Panc1 (cell line): ENCODE measurements around the gene PTPRK. TPM values are rescaled to one million over a fixed set of nuclear protein-coding genes. Genes with fewer than 3 reads are reported as not detected.
A peak's percentile ranks its signal among the peaks of the same experiment; 100 is the strongest.

Experiments
- ATAC-seq: fragments of 200-7000 bp; cut with Tn5 transposase; 2 replicates; pipeline ENCODE4 v1.9.1; 2020; ENCODE audit warnings: mild to moderate bottlenecking, moderate library complexity
- BruUV-seq: library from RNA; stranded (reverse); fragments of 400-500 nt; replicated peaks from 2 replicates; lab custom pipeline; 2021; lab: Mats Ljungman, UMichigan
- CTCF ChIA-PET: fragments of 300-600 bp; sonication (Branson Sonifier 250); formaldehyde crosslinking; loops from one replicate; lab custom pipeline; 2022; ENCODE audit warnings: antibody characterized with exemption; lab: Charles Lee
- POLR2A ChIA-PET: fragments of 300-600 bp; sonication (Branson Sonifier 250); formaldehyde crosslinking; loops from one replicate; lab custom pipeline; 2022; ENCODE audit warnings: antibody characterized with exemption; lab: Charles Lee
- DNase-seq: peaks from one replicate; pipeline ENCODE4 v3.0.0-alpha.2; 2010; ENCODE audit warnings: low read depth, low spot score
- H3K27ac ChIP-seq: 2 replicates; pipeline ENCODE4 v1.5.1; 2011; ENCODE audit warnings: mild to moderate bottlenecking, low read length, inconsistent platforms
- H3K27me3 ChIP-seq: fragments of 200-500 bp; sonication (Bioruptor generic); 2 replicates; pipeline ENCODE4 v1.6.0; 2014; ENCODE audit warnings: low read length, inconsistent platforms; ENCODE audit not compliant: control insufficient read depth, insufficient read depth
- H3K36me3 ChIP-seq: fragments of 200-500 bp; sonication (Bioruptor generic); 2 replicates; pipeline ENCODE4 v1.5.1; 2014; ENCODE audit warnings: inconsistent platforms, mild to moderate bottlenecking, low read length, moderate library complexity; ENCODE audit not compliant: control insufficient read depth, insufficient read depth
- H3K4me1 ChIP-seq: 2 replicates; pipeline ENCODE4 v1.5.1; 2011; ENCODE audit warnings: inconsistent platforms, mild to moderate bottlenecking, low read length, moderate library complexity; ENCODE audit not compliant: control insufficient read depth, insufficient read depth
- H3K4me3 ChIP-seq, 2 experiments: 2 replicates each; pipeline ENCODE4 v1.5.1; 2011 to 2012; ENCODE audit warnings: low read depth in 2 of 2, low read length in 2 of 2, mild to moderate bottlenecking in 2 of 2, inconsistent platforms in 1 of 2, moderate library complexity in 1 of 2
- H3K9me3 ChIP-seq: fragments of 200-500 bp; sonication (Bioruptor generic); 2 replicates; pipeline ENCODE4 v1.5.1; 2014; ENCODE audit warnings: low read depth, mild to moderate bottlenecking, inconsistent platforms, low read length, moderate library complexity; ENCODE audit not compliant: control insufficient read depth, insufficient read depth
- CTCF ChIP-seq: fragments of 450-650 bp; IDR thresholded peaks from 2 replicates; pipeline ENCODE4 v1.5.1; 2017; ENCODE audit warnings: mild to moderate bottlenecking
- POLR2AphosphoS5 ChIP-seq: IDR thresholded peaks from 2 replicates; pipeline ENCODE4 v1.6.1; 2012; ENCODE audit warnings: mild to moderate bottlenecking, low read depth, low read length, moderate library complexity
- REST ChIP-seq, 2 experiments: IDR thresholded peaks; 2 replicates each; pipeline ENCODE4 v1.6.1; 2011 to 2012; ENCODE audit warnings: low read depth in 2 of 2, control low read depth in 1 of 2, low read length in 1 of 2, mild to moderate bottlenecking in 1 of 2, moderate library complexity in 1 of 2; ENCODE audit not compliant: insufficient read depth in 1 of 2
- SIN3A ChIP-seq: IDR thresholded peaks from 2 replicates; pipeline ENCODE4 v1.6.1; 2012; ENCODE audit warnings: low read depth, mild to moderate bottlenecking, low read length, moderate library complexity, borderline replicate concordance; ENCODE audit not compliant: insufficient read depth
- TCF7L2 ChIP-seq: IDR thresholded peaks from 2 replicates; pipeline ENCODE4 v1.6.1; 2011; ENCODE audit warnings: mild to moderate bottlenecking, low read depth, low read length, inconsistent platforms
- in situ Hi-C: cut with HindIII; loops from 2 replicates; pipeline ENCODE4 v1.10.0; 2016; ENCODE audit warnings: low sequenced_read_pairs, low pct_unique_long_range_greater_than_20kb
- intact Hi-C: fragments of 100-400 bp; cut with micrococcal nuclease; formaldehyde crosslinking; loops from one replicate; pipeline ENCODE4 v1.10.0; 2022; ENCODE audit not compliant: unreplicated experiment
- total RNA-seq: library from RNA; stranded (reverse); gene quantifications from one replicate; pipeline ENCODE4 v1.2.1, GENCODE V29; 2021; ENCODE audit not compliant: unreplicated experiment

The PTPRK gene
- total RNA-seq, 1 experiment from 2014 or later = 61.8 TPM

GRCh38 chr6:128498234-128498633 lies 22.2 kb downstream of the PTPRK start:
- DNase-seq = no peak
- in situ Hi-C loops = no loop called here
- ChIA-PET CTCF (interaction anchor here (0.7 kb wide), 1 partner anchor 214 kb away, joined by 3 read pairs; no protein-coding TSS in a partner anchor), POLR2A (no interaction called here)
- Histone ChIP-seq H3K27ac (peak overlapping the region; percentile 44; the same call in 1 of the 2 replicates), H3K9me3 (no peaks in the 10 kb centered on the region), H3K27me3 (no peaks in the 10 kb centered on the region), H3K4me3 (no peak overlapping the region), H3K4me1 (peaks cover 33% of the 10 kb centered on the region), H3K36me3 (no peaks in the 10 kb centered on the region)
- no peak for TF ChIP-seq REST (IDR thresholded peaks at IDR 0.05; ENCODE audit: insufficient read depth in 1 of 2, low read depth in 2 of 2, low read length in 1 of 2)
- TF ChIP-seq TCF7L2 = no peak
- TF ChIP-seq SIN3A = no peak
- no peak for TF ChIP-seq POLR2AphosphoS5
- TF ChIP-seq CTCF = no peak
- intact Hi-C loops = no loop called here
- no peak for ATAC-seq
- BruUV-seq = no TSS peak

- in situ Hi-C loops = no loop called here
- ChIA-PET CTCF (no interaction called here), POLR2A (interaction anchor here (0.5 to 0.6 kb wide), 2 partner anchors 13 to 60 kb away, joined by 3 read pairs; no protein-coding TSS in a partner anchor)
- TF ChIP-seq CTCF (no peak), REST (IDR thresholded peaks at IDR 0.05; ENCODE audit: insufficient read depth in 1 of 2, low read depth in 2 of 2, low read length in 1 of 2) (no peak), TCF7L2 (no peak), SIN3A (no peak), POLR2AphosphoS5 (no peak)
- no TSS peak for BruUV-seq
- intact Hi-C loops = no loop called here
- no peak overlapping the region for H3K4me3 ChIP-seq
- H3K27ac ChIP-seq = 0 out of 2 replicates have a peak overlapping the region, but pooled peaks have one; percentile 7
- peaks cover 50% of the 10 kb centered on the region for H3K4me1 ChIP-seq
- H3K9me3 ChIP-seq = no peaks in the 10 kb centered on the region
- ATAC-seq = no peak
- no peak for DNase-seq
- no peaks in the 10 kb centered on the region for H3K27me3 ChIP-seq
- H3K36me3 ChIP-seq = no peaks in the 10 kb centered on the region
These were observed 24.7 kb downstream of the PTPRK start for GRCh38 chr6:128495536-128496333.
